ENCODE results near the gene SIM2.

The SIM2 gene

DNA sequence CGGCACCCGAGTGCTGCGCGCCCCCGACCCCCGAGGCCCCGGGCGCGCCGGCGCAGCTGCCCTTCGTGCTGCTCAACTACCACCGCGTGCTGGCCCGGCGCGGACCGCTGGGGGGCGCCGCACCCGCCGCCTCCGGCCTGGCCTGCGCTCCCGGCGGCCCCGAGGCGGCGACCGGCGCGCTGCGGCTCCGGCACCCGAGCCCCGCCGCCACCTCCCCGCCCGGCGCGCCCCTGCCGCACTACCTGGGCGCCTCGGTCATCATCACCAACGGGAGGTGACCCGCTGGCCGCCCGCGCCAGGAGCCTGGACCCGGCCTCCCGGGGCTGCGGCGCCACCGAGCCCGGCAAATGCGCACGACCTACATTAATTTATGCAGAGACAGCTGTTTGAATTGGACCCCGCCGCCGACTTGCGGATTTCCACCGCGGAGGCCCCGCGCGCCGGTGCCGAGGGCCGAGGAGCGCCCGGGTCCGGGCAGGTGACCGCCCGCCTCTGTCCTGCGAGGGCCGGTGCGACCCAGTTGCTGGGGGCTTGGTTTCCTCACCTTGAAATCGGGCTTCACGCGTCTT, 49.0 kb downstream of the SIM2 start:
- H3K36me3 ChIP-seq (ENCODE audit: control insufficient read depth in 2 of 2, insufficient read depth in 2 of 2, low read length in 2 of 2), result no peaks in the 10 kb centered on the region
- H3K4me1 ChIP-seq (ENCODE audit: control insufficient read depth in 2 of 2, insufficient read depth in 2 of 2, low read length in 2 of 2), result peaks cover 4% of the 10 kb centered on the region in 2 donors
- H3K27me3 ChIP-seq (ENCODE audit: control insufficient read depth in 2 of 2, insufficient read depth in 2 of 2, low read length in 2 of 2), result peaks cover 13 to 20% of the 10 kb centered on the region in 2 donors
- no peaks in the 10 kb centered on the region for H3K9me3 ChIP-seq (ENCODE audit: control insufficient read depth in 2 of 2, low read length in 2 of 2)
- no peak overlapping the region for H3K27ac ChIP-seq (ENCODE audit: low read depth in 2 of 2, low read length in 2 of 2)
- peak overlapping the region in 1 of 2 donors; percentile 50 for H3K9ac ChIP-seq (ENCODE audit: low read depth in 1 of 2, low read length in 2 of 2)
- H3K4me3 ChIP-seq (ENCODE audit: low read length in 2 of 2), result peak overlapping the region; percentile 48 to 53

DNA sequence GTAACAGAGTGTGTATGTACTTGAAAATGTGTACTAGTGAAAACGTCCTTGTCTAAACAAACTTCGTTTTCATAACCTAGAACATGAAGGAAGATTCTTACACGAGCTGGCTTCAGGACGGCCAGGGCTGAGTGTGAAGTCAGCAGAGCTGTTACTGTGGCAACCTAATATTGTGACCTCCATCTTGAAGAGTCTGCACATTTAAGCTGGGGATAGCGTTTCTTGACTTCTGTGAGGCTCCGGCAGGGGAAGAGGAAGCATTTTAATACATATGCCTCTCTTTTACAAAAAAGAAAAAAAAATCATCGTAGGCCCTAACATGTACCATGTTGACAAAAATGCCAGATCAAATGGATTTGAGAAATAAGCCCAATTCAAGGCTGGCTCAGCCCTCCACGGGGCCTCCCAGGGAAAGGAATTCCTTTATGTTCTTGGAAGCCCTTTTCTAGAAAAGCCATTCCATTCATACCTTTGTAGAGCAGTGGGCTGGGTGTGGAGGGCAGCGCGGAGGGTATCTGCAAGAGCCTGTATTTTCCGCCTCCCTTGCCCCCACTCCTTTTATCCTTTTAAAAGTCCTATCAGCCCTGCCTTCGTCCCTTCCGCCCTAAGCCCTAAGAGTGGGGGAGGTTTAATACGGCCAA, 51.1 kb downstream of the SIM2 start:
- no peaks in the 10 kb centered on the region for H3K9me3 ChIP-seq (ENCODE audit: control insufficient read depth in 2 of 2, low read length in 2 of 2)

DNA sequence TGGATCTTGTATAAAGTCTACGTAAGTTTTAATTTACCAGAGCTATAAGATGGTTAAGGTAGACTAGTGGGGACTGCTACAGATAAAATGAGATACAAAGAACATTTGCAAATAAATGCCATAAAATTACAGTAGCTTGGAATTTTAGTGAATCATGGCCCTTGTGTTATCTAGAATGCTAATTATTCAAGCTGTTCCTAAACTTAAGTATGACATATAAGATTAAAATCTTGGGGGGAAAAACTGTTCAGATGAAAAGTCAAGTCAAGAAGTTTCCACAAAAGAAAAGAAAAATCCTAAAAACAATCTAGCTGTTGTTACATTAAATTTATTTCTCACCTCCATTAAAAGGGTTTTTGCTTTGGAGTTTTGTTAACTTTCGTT, 51.7 kb downstream of the SIM2 start:
- Histone ChIP-seq H3K4me1 (ENCODE audit: control insufficient read depth in 2 of 2, insufficient read depth in 2 of 2, low read length in 2 of 2) (peaks cover 4% of the 10 kb centered on the region in 2 donors), H3K9ac (ENCODE audit: low read depth in 1 of 2, low read length in 2 of 2) (no peak overlapping the region), H3K9me3 (ENCODE audit: control insufficient read depth in 2 of 2, low read length in 2 of 2) (no peaks in the 10 kb centered on the region), H3K36me3 (ENCODE audit: control insufficient read depth in 2 of 2, insufficient read depth in 2 of 2, low read length in 2 of 2) (peaks cover 0 to 4% of the 10 kb centered on the region in 2 donors), H3K4me3 (ENCODE audit: low read length in 2 of 2) (no peak overlapping the region), H3K27ac (ENCODE audit: low read depth in 2 of 2, low read length in 2 of 2) (no peak overlapping the region), H3K27me3 (ENCODE audit: control insufficient read depth in 2 of 2, insufficient read depth in 2 of 2, low read length in 2 of 2) (peaks cover 10 to 20% of the 10 kb centered on the region in 2 donors)

More for the DNA sequence above, 51.1 kb downstream of the SIM2 start:
- Histone ChIP-seq H3K36me3 (ENCODE audit: control insufficient read depth in 2 of 2, insufficient read depth in 2 of 2, low read length in 2 of 2) (peaks cover 0 to 3% of the 10 kb centered on the region in 2 donors), H3K27ac (ENCODE audit: low read depth in 2 of 2, low read length in 2 of 2) (no peak overlapping the region), H3K4me1 (ENCODE audit: control insufficient read depth in 2 of 2, insufficient read depth in 2 of 2, low read length in 2 of 2) (peaks cover 4% of the 10 kb centered on the region in 2 donors), H3K27me3 (ENCODE audit: control insufficient read depth in 2 of 2, insufficient read depth in 2 of 2, low read length in 2 of 2) (peaks cover 13 to 20% of the 10 kb centered on the region in 2 donors), H3K4me3 (ENCODE audit: low read length in 2 of 2) (no peak overlapping the region), H3K9ac (ENCODE audit: low read depth in 1 of 2, low read length in 2 of 2) (no peak overlapping the region)

DNA sequence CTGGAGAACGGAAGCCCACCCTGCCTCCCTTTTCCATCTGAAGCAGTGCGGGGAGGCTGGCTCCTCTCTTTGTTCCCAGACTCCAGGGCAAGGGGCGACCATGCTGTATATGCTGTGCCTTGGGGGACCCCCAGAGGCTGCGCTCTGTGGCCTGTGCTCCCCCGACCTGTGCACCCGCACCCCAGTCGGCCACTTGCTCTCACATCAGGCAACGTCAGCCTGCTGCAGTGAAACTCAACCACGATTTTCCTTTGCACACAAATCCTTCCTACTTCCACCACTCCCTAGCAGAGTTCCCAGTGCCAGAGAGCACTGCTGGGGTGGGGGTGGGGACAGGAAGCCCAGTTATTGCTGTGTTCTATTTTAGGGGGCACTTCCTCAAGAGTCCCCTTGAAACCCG, 52.5 kb downstream of the SIM2 start:
- peaks cover 0 to 7% of the 10 kb centered on the region in 2 donors for H3K36me3 ChIP-seq (ENCODE audit: control insufficient read depth in 2 of 2, insufficient read depth in 2 of 2, low read length in 2 of 2)
- no peak overlapping the region for H3K27ac ChIP-seq (ENCODE audit: low read depth in 2 of 2, low read length in 2 of 2)
- peaks cover 4% of the 10 kb centered on the region in 2 donors for H3K4me1 ChIP-seq (ENCODE audit: control insufficient read depth in 2 of 2, insufficient read depth in 2 of 2, low read length in 2 of 2)
- H3K4me3 ChIP-seq (ENCODE audit: low read length in 2 of 2), result no peak overlapping the region
- H3K27me3 ChIP-seq (ENCODE audit: control insufficient read depth in 2 of 2, insufficient read depth in 2 of 2, low read length in 2 of 2), result peaks cover 7 to 18% of the 10 kb centered on the region in 2 donors
- no peak overlapping the region for H3K9ac ChIP-seq (ENCODE audit: low read depth in 1 of 2, low read length in 2 of 2)
- H3K9me3 ChIP-seq (ENCODE audit: control insufficient read depth in 2 of 2, low read length in 2 of 2), result no peaks in the 10 kb centered on the region

DNA sequence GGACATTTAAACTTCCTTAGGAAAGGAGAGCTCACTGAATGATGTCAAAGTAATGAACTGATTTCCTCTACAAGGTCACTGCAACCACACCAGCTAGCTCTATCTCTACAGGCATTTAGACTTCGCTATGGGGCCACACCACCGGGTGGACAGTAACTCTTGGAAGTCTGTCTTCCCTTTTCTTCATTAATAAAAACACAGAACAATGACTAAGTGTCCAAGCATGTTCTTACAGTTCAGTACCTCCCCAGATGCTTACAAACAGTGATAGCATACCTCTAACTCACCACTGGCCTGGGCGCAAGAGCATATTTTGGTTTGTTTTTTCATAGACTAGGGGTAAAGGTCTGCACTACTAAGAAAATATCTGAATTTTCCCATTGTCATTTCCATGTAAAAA, 54.6 kb downstream of the SIM2 start:
- Histone ChIP-seq H3K36me3 (ENCODE audit: control insufficient read depth in 2 of 2, insufficient read depth in 2 of 2, low read length in 2 of 2) (peaks cover 0 to 7% of the 10 kb centered on the region in 2 donors), H3K27ac (ENCODE audit: low read depth in 2 of 2, low read length in 2 of 2) (no peak overlapping the region), H3K4me1 (ENCODE audit: control insufficient read depth in 2 of 2, insufficient read depth in 2 of 2, low read length in 2 of 2) (no peaks in the 10 kb centered on the region), H3K27me3 (ENCODE audit: control insufficient read depth in 2 of 2, insufficient read depth in 2 of 2, low read length in 2 of 2) (peaks cover 0 to 3% of the 10 kb centered on the region in 2 donors), H3K4me3 (ENCODE audit: low read length in 2 of 2) (no peak overlapping the region), H3K9ac (ENCODE audit: low read depth in 1 of 2, low read length in 2 of 2) (no peak overlapping the region), H3K9me3 (ENCODE audit: control insufficient read depth in 2 of 2, low read length in 2 of 2) (no peaks in the 10 kb centered on the region)

DNA sequence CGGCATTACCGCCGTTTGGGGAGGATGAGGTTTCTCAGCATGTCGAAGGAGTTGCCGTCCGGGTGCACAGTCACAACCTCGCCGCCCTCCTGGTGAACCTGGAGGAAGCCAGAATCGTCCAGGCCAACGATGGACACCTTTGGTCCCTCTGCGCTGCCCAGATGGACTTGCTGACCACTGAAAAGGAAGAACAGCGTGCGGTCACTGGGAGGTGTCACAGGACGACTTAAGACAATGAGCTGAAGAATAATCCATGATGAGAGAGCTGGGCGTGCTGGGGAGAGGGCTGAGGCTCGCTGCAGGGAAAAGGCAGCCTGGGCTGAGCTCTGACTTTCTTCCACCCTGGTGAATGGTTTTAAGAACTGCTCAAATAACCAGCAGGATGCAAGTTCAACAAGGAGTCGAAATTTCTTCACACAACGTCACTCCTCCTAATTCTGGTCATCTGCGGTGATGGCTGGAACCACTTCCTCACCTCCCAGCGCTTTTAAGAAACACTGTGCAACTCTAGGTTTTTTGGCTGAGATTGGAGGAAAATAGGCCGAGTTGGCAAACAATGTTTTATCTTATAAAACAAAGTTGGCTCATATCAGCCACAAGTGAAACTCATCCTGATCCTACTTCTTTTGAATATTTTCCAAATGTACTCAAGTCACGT, 55.5 kb downstream of the SIM2 start:
- H3K36me3 ChIP-seq (ENCODE audit: control insufficient read depth in 2 of 2, insufficient read depth in 2 of 2, low read length in 2 of 2), result peaks cover 0 to 7% of the 10 kb centered on the region in 2 donors
- H3K27me3 ChIP-seq (ENCODE audit: control insufficient read depth in 2 of 2, insufficient read depth in 2 of 2, low read length in 2 of 2), result no peaks in the 10 kb centered on the region
- no peaks in the 10 kb centered on the region for H3K9me3 ChIP-seq (ENCODE audit: control insufficient read depth in 2 of 2, low read length in 2 of 2)
- H3K4me3 ChIP-seq (ENCODE audit: low read length in 2 of 2), result no peak overlapping the region
- no peak overlapping the region for H3K27ac ChIP-seq (ENCODE audit: low read depth in 2 of 2, low read length in 2 of 2)
- no peaks in the 10 kb centered on the region for H3K4me1 ChIP-seq (ENCODE audit: control insufficient read depth in 2 of 2, insufficient read depth in 2 of 2, low read length in 2 of 2)
- H3K9ac ChIP-seq (ENCODE audit: low read depth in 1 of 2, low read length in 2 of 2), result no peak overlapping the region

DNA sequence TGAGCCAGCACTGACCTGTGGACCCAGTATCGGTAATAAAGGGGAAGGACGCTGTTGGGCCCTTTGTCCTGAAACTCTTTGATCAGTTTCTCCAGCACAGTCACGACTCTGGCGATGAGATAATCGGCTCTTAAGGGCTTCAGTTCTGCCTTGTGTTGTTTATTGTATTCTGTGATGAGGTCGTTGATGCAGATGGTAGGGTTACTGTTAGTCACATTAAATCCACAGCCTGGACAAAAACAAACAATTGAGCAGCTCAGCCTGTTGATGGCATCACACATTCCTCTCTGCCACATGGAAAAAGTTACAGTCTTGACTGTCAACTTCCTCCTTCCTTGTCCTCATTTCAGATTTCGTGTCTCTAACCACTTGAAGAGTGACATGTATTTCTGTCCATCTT, 57.6 kb downstream of the SIM2 start:
- H3K9me3 ChIP-seq (ENCODE audit: control insufficient read depth in 2 of 2, low read length in 2 of 2), result no peaks in the 10 kb centered on the region
- no peak overlapping the region for H3K9ac ChIP-seq (ENCODE audit: low read depth in 1 of 2, low read length in 2 of 2)
- H3K27me3 ChIP-seq (ENCODE audit: control insufficient read depth in 2 of 2, insufficient read depth in 2 of 2, low read length in 2 of 2), result no peaks in the 10 kb centered on the region
- no peaks in the 10 kb centered on the region for H3K4me1 ChIP-seq (ENCODE audit: control insufficient read depth in 2 of 2, insufficient read depth in 2 of 2, low read length in 2 of 2)
- H3K4me3 ChIP-seq (ENCODE audit: low read length in 2 of 2), result no peak overlapping the region
- peaks cover 0 to 7% of the 10 kb centered on the region in 2 donors for H3K36me3 ChIP-seq (ENCODE audit: control insufficient read depth in 2 of 2, insufficient read depth in 2 of 2, low read length in 2 of 2)
- no peak overlapping the region for H3K27ac ChIP-seq (ENCODE audit: low read depth in 2 of 2, low read length in 2 of 2)

DNA sequence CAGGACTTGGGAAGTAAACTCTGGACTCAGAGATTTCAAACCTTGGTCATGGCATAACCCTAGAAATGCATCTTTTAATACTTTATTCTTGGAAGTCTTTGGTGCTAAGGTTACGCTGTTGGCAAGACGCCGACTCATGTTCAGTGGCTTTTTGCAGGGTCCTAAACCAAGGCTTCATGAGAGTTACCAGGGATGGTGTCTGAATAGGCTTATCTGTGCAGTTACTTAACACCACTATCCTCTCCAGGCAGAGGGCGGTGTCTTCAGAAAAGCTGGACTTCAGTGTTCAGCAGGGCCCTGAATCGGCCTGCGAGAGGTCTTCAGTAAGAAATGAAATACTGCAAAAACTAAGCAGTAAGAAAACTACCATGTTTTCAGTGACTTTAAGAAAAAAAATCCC, 58.3 kb downstream of the SIM2 start:
- H3K36me3 ChIP-seq (ENCODE audit: control insufficient read depth in 2 of 2, insufficient read depth in 2 of 2, low read length in 2 of 2), result peaks cover 0 to 7% of the 10 kb centered on the region in 2 donors
- H3K4me1 ChIP-seq (ENCODE audit: control insufficient read depth in 2 of 2, insufficient read depth in 2 of 2, low read length in 2 of 2), result no peaks in the 10 kb centered on the region
- no peaks in the 10 kb centered on the region for H3K27me3 ChIP-seq (ENCODE audit: control insufficient read depth in 2 of 2, insufficient read depth in 2 of 2, low read length in 2 of 2)
- H3K9me3 ChIP-seq (ENCODE audit: control insufficient read depth in 2 of 2, low read length in 2 of 2), result no peaks in the 10 kb centered on the region
- no peak overlapping the region for H3K4me3 ChIP-seq (ENCODE audit: low read length in 2 of 2)
- no peak overlapping the region for H3K9ac ChIP-seq (ENCODE audit: low read depth in 1 of 2, low read length in 2 of 2)
- no peak overlapping the region for H3K27ac ChIP-seq (ENCODE audit: low read depth in 2 of 2, low read length in 2 of 2)

DNA sequence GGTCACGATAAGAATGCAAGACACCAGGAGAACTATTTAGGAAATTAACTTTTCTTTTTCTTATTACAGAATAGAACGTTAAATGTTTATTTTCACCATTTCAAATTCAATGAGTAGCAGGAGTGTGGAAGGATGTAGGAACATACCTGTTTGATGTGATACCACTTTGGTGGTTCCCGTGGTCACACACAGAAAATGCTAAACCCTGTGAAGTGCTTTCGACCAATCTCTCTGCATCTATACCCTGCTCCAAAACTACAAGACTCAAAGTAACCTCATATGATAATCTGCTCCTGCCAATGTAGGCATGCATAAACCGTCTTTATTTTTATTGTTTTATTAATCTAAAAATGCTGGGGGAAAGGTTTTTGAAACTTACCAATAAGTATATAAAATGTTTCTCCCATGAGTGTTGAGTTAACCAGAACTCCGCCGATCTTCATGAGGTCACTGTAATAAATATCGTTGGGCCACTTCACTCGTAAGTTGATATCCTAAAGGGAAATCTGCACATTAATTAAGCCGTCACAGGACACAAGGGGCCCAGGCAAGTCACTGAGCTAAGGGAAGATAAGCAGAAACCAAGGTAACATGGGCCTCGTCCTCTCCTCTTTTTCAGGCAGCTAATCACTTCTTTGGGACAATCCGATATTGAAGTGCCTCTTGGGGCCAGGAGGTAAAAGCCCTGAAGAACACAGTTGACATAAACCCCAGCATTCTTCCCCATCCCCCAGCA, 60.6 kb downstream of the SIM2 start:
- Histone ChIP-seq H3K36me3 (ENCODE audit: control insufficient read depth in 2 of 2, insufficient read depth in 2 of 2, low read length in 2 of 2) (peaks cover 0 to 4% of the 10 kb centered on the region in 2 donors), H3K4me1 (ENCODE audit: control insufficient read depth in 2 of 2, insufficient read depth in 2 of 2, low read length in 2 of 2) (no peaks in the 10 kb centered on the region), H3K4me3 (ENCODE audit: low read length in 2 of 2) (no peak overlapping the region), H3K27ac (ENCODE audit: low read depth in 2 of 2, low read length in 2 of 2) (no peak overlapping the region), H3K9me3 (ENCODE audit: control insufficient read depth in 2 of 2, low read length in 2 of 2) (no peaks in the 10 kb centered on the region), H3K27me3 (ENCODE audit: control insufficient read depth in 2 of 2, insufficient read depth in 2 of 2, low read length in 2 of 2) (no peaks in the 10 kb centered on the region), H3K9ac (ENCODE audit: low read depth in 1 of 2, low read length in 2 of 2) (no peak overlapping the region)

DNA sequence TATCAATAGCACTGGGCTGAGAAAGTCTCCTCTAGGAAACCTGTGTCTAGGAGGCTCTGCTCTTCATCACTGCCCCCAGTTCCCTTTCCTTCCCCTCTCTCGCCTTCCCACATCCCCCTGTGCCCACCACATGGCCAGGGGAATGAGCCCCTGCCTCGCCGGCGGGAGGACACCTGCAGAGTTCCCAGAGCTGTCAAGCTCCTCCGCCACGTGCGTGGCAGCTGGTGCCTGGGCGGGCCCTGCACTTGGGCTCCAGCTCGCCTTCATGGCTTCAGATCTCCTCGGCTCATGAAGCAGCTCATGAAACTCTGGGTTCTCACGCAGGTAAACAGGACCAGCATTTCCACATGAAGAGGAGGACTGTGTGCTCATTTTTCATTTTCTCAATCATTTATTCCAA, 62.8 kb downstream of the SIM2 start:
- H3K9ac ChIP-seq (ENCODE audit: low read depth in 1 of 2, low read length in 2 of 2), result no peak overlapping the region
- H3K4me1 ChIP-seq (ENCODE audit: control insufficient read depth in 2 of 2, insufficient read depth in 2 of 2, low read length in 2 of 2), result no peaks in the 10 kb centered on the region
- no peak overlapping the region for H3K4me3 ChIP-seq (ENCODE audit: low read length in 2 of 2)
- H3K36me3 ChIP-seq (ENCODE audit: control insufficient read depth in 2 of 2, insufficient read depth in 2 of 2, low read length in 2 of 2), result no peaks in the 10 kb centered on the region
- H3K9me3 ChIP-seq (ENCODE audit: control insufficient read depth in 2 of 2, low read length in 2 of 2), result no peaks in the 10 kb centered on the region
- H3K27ac ChIP-seq (ENCODE audit: low read depth in 2 of 2, low read length in 2 of 2), result no peak overlapping the region
- H3K27me3 ChIP-seq (ENCODE audit: control insufficient read depth in 2 of 2, insufficient read depth in 2 of 2, low read length in 2 of 2), result no peaks in the 10 kb centered on the region
